Activated CD4-positive, alpha-beta T cell treated with anti-CD3 and anti-CD28 coated beads, Interleukin-2, amount 10 ng/mL, durations not matched to agents 7 days and 5 days (primary cell): Measurements from ENCODE around the gene ETFRF1. TPM values are rescaled to one million over a fixed set of nuclear protein-coding genes. Genes with fewer than 3 reads are reported as not detected.
A peak's percentile ranks its signal among the peaks of the same experiment; 100 is the strongest.

Source experiments
- CTCF ChIA-PET: fragments of 350-600 bp; sonication (Branson Sonifier 250); formaldehyde crosslinking; loops from one replicate; lab custom pipeline; 2021; ENCODE audit warnings: antibody characterized with exemption; lab: Charles Lee
- POLR2A ChIA-PET: fragments of 350-600 bp; sonication (Branson Sonifier 250); formaldehyde crosslinking; loops from one replicate; lab custom pipeline; 2021; ENCODE audit warnings: antibody characterized with exemption; lab: Charles Lee
- DNase-seq: peaks from one replicate; pipeline ENCODE4 v3.0.0-alpha.2; 2020
- H3K27ac Mint-ChIP-seq: one replicate; pipeline ENCODE4 v1.8.0; 2021; ENCODE audit warnings: mild to moderate bottlenecking, moderate library complexity, mixed read lengths
- H3K27me3 Mint-ChIP-seq: one replicate; pipeline ENCODE4 v1.8.0; 2021; ENCODE audit warnings: mixed read lengths
- H3K36me3 Mint-ChIP-seq: one replicate; pipeline ENCODE4 v1.8.0; 2021; ENCODE audit warnings: low read depth, mixed read lengths
- H3K4me1 Mint-ChIP-seq: one replicate; pipeline ENCODE4 v1.8.0; 2021; ENCODE audit warnings: mixed read lengths
- H3K4me3 Mint-ChIP-seq: one replicate; pipeline ENCODE4 v1.8.0; 2021; ENCODE audit warnings: mild to moderate bottlenecking, moderate library complexity, mixed read lengths
- H3K9me3 Mint-ChIP-seq: one replicate; pipeline ENCODE4 v1.8.0; 2021; ENCODE audit warnings: mixed read lengths
- total RNA-seq, 2 experiments: library from RNA; stranded (reverse); gene quantifications; one replicate each; pipeline ENCODE4 v1.2.3, GENCODE V29; 2021

The ETFRF1 gene
- total RNA-seq, 2 experiments from 2014 or later = 8.7 to 11.5 TPM

DNA sequence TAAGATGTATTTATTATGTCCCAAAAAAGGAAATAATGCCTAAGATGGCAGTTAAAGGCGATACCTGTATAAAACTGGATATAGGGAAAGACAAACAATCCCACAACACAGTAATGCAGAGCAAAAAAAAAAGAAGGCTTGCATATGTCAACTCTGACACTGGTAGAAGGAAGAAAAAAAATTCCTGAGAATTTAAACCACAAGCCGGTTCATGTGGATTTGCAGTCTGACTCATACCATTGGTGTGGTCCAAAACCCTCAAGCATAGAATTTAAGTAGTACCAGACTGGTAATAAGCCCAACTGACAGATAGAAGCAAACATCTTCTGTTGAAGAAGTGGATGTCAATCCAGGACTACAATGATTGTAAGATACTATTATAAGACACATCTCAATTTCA is 7.3 kb upstream of the ETFRF1 start:
- POLR2A ChIA-PET = no interaction called here
- Mint-ChIP-seq H3K36me3 (no peaks in the 10 kb centered on the region), H3K4me3 (no peak overlapping the region), H3K27ac (no peak overlapping the region), H3K4me1 (peaks cover 17% of the 10 kb centered on the region), H3K9me3 (no peaks in the 10 kb centered on the region), H3K27me3 (no peaks in the 10 kb centered on the region)
- CTCF ChIA-PET = no interaction called here
- no peak for DNase-seq

DNA sequence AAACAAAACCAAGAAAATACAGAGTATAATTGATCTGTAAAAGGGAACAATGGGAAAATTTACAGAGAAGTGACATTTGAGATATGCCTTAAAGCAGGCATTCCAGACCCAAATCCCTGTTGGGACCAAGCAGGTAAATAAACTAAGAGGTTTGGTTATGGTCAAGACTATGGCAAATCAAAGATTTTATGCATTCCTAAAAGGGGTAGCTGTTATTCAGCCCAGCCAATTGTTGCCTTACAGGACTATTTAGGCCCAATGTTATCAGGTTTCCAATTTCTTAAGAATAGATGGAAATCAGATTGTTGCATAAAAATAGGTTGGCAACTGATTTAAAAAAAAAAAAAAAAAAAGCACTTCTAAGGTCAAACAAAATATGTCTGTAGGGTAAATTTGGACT is 5.4 kb upstream of the ETFRF1 start:
- no peak for DNase-seq
- H3K4me3 Mint-ChIP-seq = no peak overlapping the region
- peaks cover 26% of the 10 kb centered on the region for H3K4me1 Mint-ChIP-seq
- no peaks in the 10 kb centered on the region for H3K27me3 Mint-ChIP-seq
- H3K27ac Mint-ChIP-seq = no peak overlapping the region
- H3K36me3 Mint-ChIP-seq = no peaks in the 10 kb centered on the region
- POLR2A ChIA-PET = no interaction called here
- CTCF ChIA-PET = no interaction called here
- no peaks in the 10 kb centered on the region for H3K9me3 Mint-ChIP-seq

DNA sequence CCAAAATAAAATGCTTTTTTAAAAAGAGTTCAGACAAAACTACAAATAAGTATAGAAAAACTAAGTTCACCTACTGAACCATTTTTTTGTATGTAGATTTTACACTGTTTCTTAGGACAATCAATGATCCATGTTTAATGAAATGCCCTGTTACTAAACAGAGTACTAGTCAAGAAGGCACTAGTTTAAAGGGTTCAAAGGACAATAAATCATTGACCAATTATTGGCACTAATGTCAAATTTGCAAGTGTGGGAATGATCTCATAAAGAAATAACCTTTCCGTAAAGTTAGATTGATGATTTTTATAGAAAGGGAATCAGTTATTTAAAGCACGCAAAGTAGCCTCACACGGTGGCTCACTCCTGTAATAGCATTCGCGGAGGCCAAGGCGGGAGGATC is 4.2 kb upstream of the ETFRF1 start:
- no peak for DNase-seq

DNA sequence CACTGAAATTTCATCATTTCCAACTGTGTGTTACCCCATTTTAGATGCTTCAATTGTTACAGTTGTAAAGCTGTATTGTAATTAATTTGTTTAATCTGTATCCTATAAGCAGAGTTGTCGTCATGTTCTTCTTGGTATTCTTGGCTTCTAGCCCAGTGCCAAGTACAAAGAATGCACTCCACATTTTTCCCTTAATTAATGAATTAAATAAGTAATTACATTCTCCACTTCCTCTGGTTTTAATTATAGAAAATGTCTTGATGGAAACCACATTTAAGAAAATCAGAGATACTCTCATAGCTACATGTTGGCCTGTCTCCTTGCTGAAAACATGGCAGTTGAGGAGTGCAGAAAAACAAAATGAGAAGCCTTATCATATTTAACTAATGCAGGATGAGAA is 823 bp upstream of the ETFRF1 start:
- Mint-ChIP-seq H3K4me3 (peak overlapping the region; percentile 97), H3K9me3 (no peaks in the 10 kb centered on the region), H3K36me3 (no peaks in the 10 kb centered on the region), H3K4me1 (peaks cover 28% of the 10 kb centered on the region), H3K27me3 (no peaks in the 10 kb centered on the region), H3K27ac (peak overlapping the region; percentile 94)
- DNase-seq = no peak
- CTCF ChIA-PET = no interaction called here
- POLR2A ChIA-PET = no interaction called here

More for the DNA sequence above, 4.2 kb upstream of the ETFRF1 start:
- H3K9me3 Mint-ChIP-seq = no peaks in the 10 kb centered on the region
- H3K27me3 Mint-ChIP-seq = no peaks in the 10 kb centered on the region
- no peak overlapping the region for H3K4me3 Mint-ChIP-seq
- CTCF ChIA-PET = no interaction called here
- H3K27ac Mint-ChIP-seq = no peak overlapping the region
- no peaks in the 10 kb centered on the region for H3K36me3 Mint-ChIP-seq
- POLR2A ChIA-PET = no interaction called here
- H3K4me1 Mint-ChIP-seq = peaks cover 36% of the 10 kb centered on the region

- no peak for DNase-seq
- Mint-ChIP-seq H3K9me3 (no peaks in the 10 kb centered on the region), H3K4me3 (peak overlapping the region; percentile 97), H3K4me1 (peaks cover 28% of the 10 kb centered on the region), H3K36me3 (peaks cover 1% of the 10 kb centered on the region), H3K27ac (peak overlapping the region; percentile 94), H3K27me3 (no peaks in the 10 kb centered on the region)
- POLR2A ChIA-PET = interaction anchor here (1.4 kb wide), 1 partner anchor 193 kb away, joined by 4 read pairs; no protein-coding TSS in a partner anchor
- CTCF ChIA-PET = interaction anchor here (0.6 kb wide), 1 partner anchor 123 kb away, joined by 3 read pairs; no protein-coding TSS in a partner anchor
These were observed 348 bp upstream of the ETFRF1 start for GRCh38 chr12:25194722-25195055.

DNA sequence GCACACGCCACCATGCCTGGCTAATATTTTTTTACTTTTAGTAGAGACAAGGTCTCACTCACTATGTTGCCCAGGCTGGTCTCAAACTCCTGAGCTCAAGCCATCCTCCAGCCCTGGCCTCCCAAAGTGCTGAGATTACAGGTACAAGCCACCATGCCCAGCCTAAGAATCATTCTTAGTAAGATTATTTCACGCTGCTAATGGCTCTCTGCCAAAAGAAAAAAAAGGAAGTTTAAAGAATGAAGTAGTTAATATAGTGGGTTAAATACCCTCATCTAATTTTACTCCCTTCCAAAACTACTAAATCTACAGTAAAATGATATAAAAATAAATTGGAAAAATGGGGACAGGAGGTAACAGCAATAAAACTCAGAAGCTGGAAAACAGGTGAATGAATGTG is 2.6 kb downstream of the ETFRF1 start:
- Mint-ChIP-seq H3K27me3 (no peaks in the 10 kb centered on the region), H3K4me1 (peaks cover 28% of the 10 kb centered on the region), H3K36me3 (peaks cover 8% of the 10 kb centered on the region), H3K27ac (no peak overlapping the region), H3K9me3 (no peaks in the 10 kb centered on the region), H3K4me3 (no peak overlapping the region)
- POLR2A ChIA-PET = no interaction called here
- DNase-seq = no peak
- CTCF ChIA-PET = no interaction called here

DNA sequence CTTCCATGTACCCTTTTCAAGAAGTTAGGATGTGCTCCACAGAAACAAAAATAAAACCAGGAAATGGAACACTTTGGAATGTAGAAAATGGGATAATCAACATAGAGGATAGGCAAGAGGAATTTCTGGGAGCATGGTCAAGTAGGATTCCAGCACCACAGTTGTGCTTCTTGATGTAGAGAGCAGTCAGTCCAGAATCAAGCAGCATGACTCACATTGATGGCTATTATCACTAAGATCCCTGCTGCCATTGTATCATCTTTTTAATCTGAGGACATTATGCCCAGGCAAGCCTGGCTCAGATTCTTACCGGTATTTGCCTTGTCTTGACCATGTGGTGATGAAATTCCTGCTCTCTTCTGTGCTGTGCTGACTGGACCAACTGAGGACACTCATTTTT is 5.7 kb downstream of the ETFRF1 start:
- Mint-ChIP-seq H3K36me3 (peaks cover 15% of the 10 kb centered on the region), H3K27ac (no peak overlapping the region), H3K9me3 (no peaks in the 10 kb centered on the region), H3K4me3 (no peak overlapping the region), H3K27me3 (no peaks in the 10 kb centered on the region), H3K4me1 (peaks cover 11% of the 10 kb centered on the region)
- ChIA-PET CTCF (no interaction called here), POLR2A (no interaction called here)
- DNase-seq = no peak

- POLR2A ChIA-PET = no interaction called here
- peaks cover 21% of the 10 kb centered on the region for H3K36me3 Mint-ChIP-seq
- DNase-seq = no peak
- CTCF ChIA-PET = no interaction called here
- H3K9me3 Mint-ChIP-seq = no peaks in the 10 kb centered on the region
- peaks cover 2% of the 10 kb centered on the region for H3K4me1 Mint-ChIP-seq
- no peak overlapping the region for H3K4me3 Mint-ChIP-seq
- no peak overlapping the region for H3K27ac Mint-ChIP-seq
- no peaks in the 10 kb centered on the region for H3K27me3 Mint-ChIP-seq
These were observed 7.1 kb downstream of the ETFRF1 start for GRCh38 chr12:25202137-25202536.

DNA sequence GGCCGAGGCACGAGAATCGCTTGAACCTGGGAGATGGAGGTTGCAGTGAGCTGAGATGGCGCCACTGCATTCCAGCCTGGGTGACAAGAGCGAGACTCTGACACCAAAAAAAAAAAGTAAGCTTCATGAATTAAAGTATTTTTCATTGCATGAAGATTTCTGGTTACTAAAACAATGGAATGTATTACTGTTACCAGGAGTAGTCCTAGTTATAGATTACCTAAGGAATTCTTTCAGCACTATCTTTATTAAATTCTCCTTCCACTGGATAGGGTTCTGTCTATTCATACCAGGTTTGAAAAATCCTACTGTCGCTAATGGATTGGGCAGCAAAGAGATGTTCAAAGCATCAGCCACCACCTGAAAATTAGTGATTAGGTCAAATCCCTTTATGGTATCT is 12.4 kb downstream of the ETFRF1 start:
- no peak overlapping the region for H3K27ac Mint-ChIP-seq
- no peak overlapping the region for H3K4me3 Mint-ChIP-seq

GRCh38 chr12:25207846-25208245 is 12.8 kb downstream of the ETFRF1 start:
- Mint-ChIP-seq H3K27me3 (no peaks in the 10 kb centered on the region), H3K4me1 (peaks cover 2% of the 10 kb centered on the region), H3K4me3 (no peak overlapping the region), H3K9me3 (no peaks in the 10 kb centered on the region), H3K36me3 (peaks cover 26% of the 10 kb centered on the region), H3K27ac (no peak overlapping the region)
- DNase-seq = no peak
- ChIA-PET POLR2A (no interaction called here), CTCF (no interaction called here)

More for the DNA sequence above, 12.4 kb downstream of the ETFRF1 start:
- no peak for DNase-seq
- ChIA-PET CTCF (no interaction called here), POLR2A (no interaction called here)
- Mint-ChIP-seq H3K9me3 (no peaks in the 10 kb centered on the region), H3K27me3 (no peaks in the 10 kb centered on the region), H3K36me3 (peaks cover 26% of the 10 kb centered on the region), H3K4me1 (peaks cover 2% of the 10 kb centered on the region)

DNA sequence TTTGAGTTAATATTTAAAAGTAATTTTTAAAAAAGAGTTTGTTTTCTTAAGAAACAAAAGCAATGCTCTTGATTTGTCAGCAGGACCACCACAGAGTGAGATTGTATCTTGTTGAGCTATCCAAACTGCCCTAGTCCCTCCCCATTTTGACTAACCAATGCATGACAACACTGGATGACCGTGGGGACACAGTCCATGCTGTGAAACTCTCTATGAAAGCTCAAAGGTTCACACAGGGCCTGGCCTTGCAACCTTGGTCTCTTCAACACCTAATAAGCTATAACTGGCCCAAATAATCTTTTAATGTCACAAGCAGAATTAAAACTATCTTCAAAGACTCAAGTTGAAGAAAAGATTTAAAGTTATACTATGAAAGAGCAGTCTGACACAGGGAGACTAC is 13.5 kb downstream of the ETFRF1 start:
- no peaks in the 10 kb centered on the region for H3K9me3 Mint-ChIP-seq
- DNase-seq = no peak
- ChIA-PET POLR2A (no interaction called here), CTCF (interaction anchor here (0.6 kb wide), 1 partner anchor 226 kb away, joined by 3 read pairs; no protein-coding TSS in a partner anchor)
- no peak overlapping the region for H3K4me3 Mint-ChIP-seq
- H3K36me3 Mint-ChIP-seq = peaks cover 21% of the 10 kb centered on the region
- H3K27me3 Mint-ChIP-seq = no peaks in the 10 kb centered on the region
- H3K27ac Mint-ChIP-seq = no peak overlapping the region
- peaks cover 2% of the 10 kb centered on the region for H3K4me1 Mint-ChIP-seq

DNA sequence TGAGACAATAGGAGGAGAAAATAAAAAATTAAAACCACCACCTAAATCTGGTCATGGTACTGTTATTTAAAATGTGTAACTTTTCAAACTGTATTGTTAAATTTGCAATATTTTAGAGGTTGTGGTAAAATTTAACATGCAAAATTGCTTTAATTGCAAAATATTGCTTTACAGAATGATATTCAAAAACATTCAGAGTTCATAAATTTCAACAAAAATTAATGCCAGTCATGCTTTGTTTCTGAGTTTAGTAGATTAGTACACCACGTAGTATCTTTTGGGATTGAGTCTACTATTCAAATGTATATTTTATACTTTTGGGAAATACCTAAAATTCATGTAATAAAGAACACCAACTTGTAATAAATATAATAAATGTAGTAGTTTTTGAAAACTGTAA is 18.3 kb downstream of the ETFRF1 start:
- CTCF ChIA-PET = no interaction called here
- POLR2A ChIA-PET = interaction anchor here (0.7 kb wide), 2 partner anchors 171 to 1566 kb away, joined by 4 to 5 read pairs; no protein-coding TSS in a partner anchor
- no peaks in the 10 kb centered on the region for H3K4me1 Mint-ChIP-seq
- H3K27me3 Mint-ChIP-seq = no peaks in the 10 kb centered on the region
- no peak overlapping the region for H3K4me3 Mint-ChIP-seq
- H3K36me3 Mint-ChIP-seq = peaks cover 13% of the 10 kb centered on the region
- H3K9me3 Mint-ChIP-seq = no peaks in the 10 kb centered on the region
- no peak overlapping the region for H3K27ac Mint-ChIP-seq
- DNase-seq = no peak

DNA sequence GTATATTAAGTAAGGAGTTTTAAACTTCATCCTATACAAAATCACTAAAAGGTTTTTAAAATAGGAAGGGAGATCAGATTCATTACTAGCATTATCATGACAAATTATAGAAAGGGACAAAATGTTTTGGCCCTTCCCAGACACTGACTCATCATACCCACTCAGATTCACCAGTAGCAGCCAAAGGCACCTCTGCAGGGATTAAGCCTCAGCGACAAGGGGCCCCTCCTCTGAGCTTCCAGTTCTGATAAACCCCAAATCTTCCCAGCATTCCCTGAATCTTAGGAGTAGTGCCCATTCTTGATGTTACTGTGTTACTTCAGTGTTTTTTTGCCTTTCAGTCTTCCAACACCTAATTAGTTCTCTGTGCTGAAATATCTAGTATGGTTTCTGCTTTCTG is 41.2 kb downstream of the ETFRF1 start:
- CTCF ChIA-PET = interaction anchor here (1.1 to 1.3 kb wide), 2 partner anchors 139 to 189 kb away, joined by 3 read pairs; no protein-coding TSS in a partner anchor
- peaks cover 33% of the 10 kb centered on the region for H3K36me3 Mint-ChIP-seq
- POLR2A ChIA-PET = no interaction called here

GRCh38 chr12:25236626-25237025 is 41.6 kb downstream of the ETFRF1 start:
- Mint-ChIP-seq H3K4me1 (peaks cover 12% of the 10 kb centered on the region), H3K4me3 (no peak overlapping the region), H3K27ac (no peak overlapping the region), H3K9me3 (no peaks in the 10 kb centered on the region), H3K36me3 (peaks cover 29% of the 10 kb centered on the region), H3K27me3 (no peaks in the 10 kb centered on the region)
- CTCF ChIA-PET = interaction anchor here (1.1 to 1.3 kb wide), 2 partner anchors 138 to 188 kb away, joined by 3 read pairs; no protein-coding TSS in a partner anchor
- DNase-seq = no peak
- POLR2A ChIA-PET = no interaction called here

More for the DNA sequence above, 41.2 kb downstream of the ETFRF1 start:
- H3K27me3 Mint-ChIP-seq = no peaks in the 10 kb centered on the region
- H3K4me1 Mint-ChIP-seq = peaks cover 8% of the 10 kb centered on the region
- no peak for DNase-seq
- H3K9me3 Mint-ChIP-seq = no peaks in the 10 kb centered on the region
- H3K4me3 Mint-ChIP-seq = no peak overlapping the region
- no peak overlapping the region for H3K27ac Mint-ChIP-seq
